H1 (cell line): Measurements from ENCODE around the gene CDC42EP5. TPM values are rescaled to one million over a fixed set of nuclear protein-coding genes. Genes with fewer than 3 reads are reported as not detected.

Experiments
- CTCF ChIA-PET: fragments of 300-600 bp; sonication (Branson Sonifier 250); formaldehyde crosslinking; loops from one replicate; lab custom pipeline; 2021; ENCODE audit not compliant: partially characterized antibody; lab: Charles Lee
- POLR2A ChIA-PET: fragments of 300-600 bp; sonication (Branson Sonifier 250); formaldehyde crosslinking; loops from one replicate; lab custom pipeline; 2021; ENCODE audit warnings: inconsistent platforms; ENCODE audit not compliant: partially characterized antibody; lab: Charles Lee
- DNase-seq, 2 experiments: peaks; one replicate each; pipeline versions ENCODE4 v3.0.0 to v3.0.0-alpha.2; 2010 to 2022; ENCODE audit warnings: low spot score in 2 of 2, low read depth in 1 of 2, mixed read lengths in 1 of 2
- FAIRE-seq: peaks from 2 replicates; lab custom pipeline; 2011; peaks lifted over from hg19 to GRCh38; lab: Jason Lieb, UNC
- H2AFZ ChIP-seq: 2 replicates; pipeline ENCODE4 v1.8.1; 2012; ENCODE audit warnings: low read length, inconsistent platforms
- H2AK5ac ChIP-seq: 2 replicates; pipeline ENCODE4 v1.6.1; 2013; ENCODE audit warnings: low read depth, low read length
- H2BK120ac ChIP-seq: replicated peaks from 2 replicates; pipeline ENCODE3; 2013; ENCODE audit warnings: low read depth, low read length, inconsistent platforms
- H2BK12ac ChIP-seq: 2 replicates; pipeline ENCODE4 v1.6.1; 2013; ENCODE audit warnings: low read depth, low read length
- H2BK15ac ChIP-seq: 2 replicates; pipeline ENCODE4 v1.6.1; 2013; ENCODE audit warnings: low read length
- H2BK20ac ChIP-seq: 2 replicates; pipeline ENCODE4 v1.6.1; 2013; ENCODE audit warnings: low read length
- H2BK5ac ChIP-seq: 2 replicates; pipeline ENCODE4 v1.6.1; 2013; ENCODE audit warnings: low read depth, low read length
- H3K14ac ChIP-seq: 2 replicates; pipeline ENCODE4 v1.6.1; 2013; ENCODE audit warnings: inconsistent platforms; ENCODE audit not compliant: insufficient read length
- H3K18ac ChIP-seq: 2 replicates; pipeline ENCODE4 v1.6.1; 2013; ENCODE audit warnings: low read length; ENCODE audit errors: extremely low read depth
- H3K23ac ChIP-seq: 2 replicates; pipeline ENCODE4 v1.6.1; 2013; ENCODE audit warnings: inconsistent platforms; ENCODE audit not compliant: insufficient read length
- H3K23me2 ChIP-seq: 2 replicates; pipeline ENCODE4 v1.6.1; 2013; ENCODE audit warnings: low read depth, low read length
- H3K27ac ChIP-seq: 2 replicates; pipeline ENCODE4 v1.6.1; 2011; ENCODE audit warnings: low read depth, low read length, inconsistent platforms
- H3K27me3 ChIP-seq, 4 experiments: replicated peaks in 1 of 4; 1 replicate in 1 of 4; 2 replicates in 3 of 4; pipeline versions ENCODE4 v1.6.1 to v1.8.1; 2011 to 2013; ENCODE audit warnings: low read length in 3 of 4, mild to moderate bottlenecking in 3 of 4, inconsistent platforms in 2 of 4, mixed read lengths in 2 of 4, moderate library complexity in 1 of 4; ENCODE audit not compliant: control insufficient read depth in 3 of 4, insufficient read depth in 3 of 4; ENCODE audit errors: extremely low read depth in 1 of 4
- H3K36me3 ChIP-seq, 4 experiments: 2 replicates each; pipeline versions ENCODE4 v1.6.1 to v1.8.1; 2011 to 2013; ENCODE audit warnings: mild to moderate bottlenecking in 4 of 4, low read length in 3 of 4, moderate library complexity in 2 of 4, control low read depth in 1 of 4, inconsistent platforms in 1 of 4; ENCODE audit not compliant: insufficient read depth in 4 of 4, control insufficient read depth in 2 of 4
- H3K4ac ChIP-seq: replicated peaks from 2 replicates; pipeline ENCODE3; 2013; ENCODE audit warnings: low read length, low read depth, mixed read lengths, inconsistent platforms; ENCODE audit not compliant: insufficient read length
- H3K4me1 ChIP-seq, 4 experiments: replicated peaks in 1 of 4; 1 replicate in 1 of 4; 2 replicates in 3 of 4; pipeline versions ENCODE4 v1.6.1 to v1.8.1; 2011 to 2013; ENCODE audit warnings: low read length in 3 of 4, inconsistent platforms in 2 of 4, mixed read lengths in 1 of 4; ENCODE audit not compliant: insufficient read depth in 4 of 4, control insufficient read depth in 3 of 4
- H3K4me2 ChIP-seq, 2 experiments: 2 replicates each; pipeline versions ENCODE4 v1.6.1 to v1.8.1; 2011 to 2013; ENCODE audit warnings: low read depth in 2 of 2, low read length in 2 of 2, control low read depth in 1 of 2, inconsistent platforms in 1 of 2, mild to moderate bottlenecking in 1 of 2; ENCODE audit not compliant: insufficient read depth in 1 of 2
- H3K4me3 ChIP-seq, 4 experiments: fragments of 200-600, 300-600 bp in 1 of 4; sonication (generic), shearing (Covaris generic), sonication (Bioruptor Twin) in 1 of 4; 2 replicates each; pipeline versions ENCODE4 v1.5.1 to v1.8.1; 2011 to 2016; ENCODE audit warnings: low read length in 4 of 4, low read depth in 3 of 4, control low read depth in 2 of 4, inconsistent platforms in 2 of 4, mild to moderate bottlenecking in 2 of 4, mixed read lengths in 1 of 4, moderate library complexity in 1 of 4; ENCODE audit not compliant: insufficient read depth in 2 of 4; ENCODE audit errors: extremely low read depth in 1 of 4
- H3K56ac ChIP-seq: replicated peaks from 2 replicates; pipeline ENCODE3; 2013; ENCODE audit warnings: low read depth, mild to moderate bottlenecking, mixed read lengths, low read length, inconsistent platforms; ENCODE audit not compliant: insufficient read length
- H3K79me1 ChIP-seq: 2 replicates; pipeline ENCODE4 v1.6.1; 2013; ENCODE audit warnings: low read depth, low read length, control low read depth
- H3K79me2 ChIP-seq, 2 experiments: 2 replicates each; pipeline versions ENCODE4 v1.6.1 to v1.8.1; 2012 to 2013; ENCODE audit warnings: low read length in 2 of 2, mild to moderate bottlenecking in 2 of 2, inconsistent platforms in 1 of 2; ENCODE audit not compliant: insufficient read depth in 2 of 2, control insufficient read depth in 1 of 2
- H3K9ac ChIP-seq, 4 experiments: replicated peaks in 1 of 4; 1 replicate in 1 of 4; 2 replicates in 3 of 4; pipeline versions ENCODE4 v1.6.1 to v1.8.1; 2011 to 2013; ENCODE audit warnings: low read depth in 3 of 4, low read length in 3 of 4, control low read depth in 2 of 4, mild to moderate bottlenecking in 2 of 4, moderate library complexity in 2 of 4, inconsistent platforms in 1 of 4; ENCODE audit errors: extremely low read depth in 1 of 4
- H3K9me3 ChIP-seq, 2 experiments: 2 replicates each; pipeline versions ENCODE4 v1.6.1 to v1.8.1; 2012 to 2013; ENCODE audit warnings: mild to moderate bottlenecking in 2 of 2, moderate library complexity in 2 of 2, control low read depth in 1 of 2, inconsistent platforms in 1 of 2, low read depth in 1 of 2, low read length in 1 of 2, mixed read lengths in 1 of 2; ENCODE audit not compliant: insufficient read depth in 2 of 2
- H4K20me1 ChIP-seq, 2 experiments: replicated peaks in 1 of 2; 2 replicates each; pipeline versions ENCODE3 to v1.8.1; 2011 to 2013; ENCODE audit warnings: inconsistent platforms in 2 of 2, low read length in 2 of 2, mild to moderate bottlenecking in 1 of 2; ENCODE audit not compliant: insufficient read depth in 2 of 2, control insufficient read depth in 1 of 2
- H4K5ac ChIP-seq: 2 replicates; pipeline ENCODE4 v1.6.1; 2013; ENCODE audit warnings: low read length, low read depth, mixed read lengths, inconsistent platforms; ENCODE audit not compliant: insufficient read length
- H4K8ac ChIP-seq: 2 replicates; pipeline ENCODE4 v1.8.0; 2013; ENCODE audit warnings: mild to moderate bottlenecking, moderate library complexity, low read length, inconsistent platforms; ENCODE audit not compliant: insufficient read depth; ENCODE audit errors: extremely low read depth
- H4K91ac ChIP-seq: replicated peaks from 2 replicates; pipeline ENCODE3; 2013; ENCODE audit warnings: low read length, mixed read lengths, inconsistent platforms; ENCODE audit not compliant: insufficient read length
- ASH2L ChIP-seq: fragments of 200-600, 300-600 bp; sonication (generic); IDR thresholded peaks from one replicate; pipeline ENCODE4 v1.7.1; 2017; ENCODE audit warnings: low read length
- JUN ChIP-seq: IDR thresholded peaks from 2 replicates; pipeline ENCODE4 v1.6.1; 2011; ENCODE audit warnings: low read depth, mild to moderate bottlenecking, improper control_type of control experiment, low read length
- PHF8 ChIP-seq: fragments of 200-600 bp; sonication (generic); conservative IDR thresholded peaks from 2 replicates; pipeline ENCODE4 v1.7.1; 2012; ENCODE audit warnings: low read depth, mild to moderate bottlenecking, inconsistent platforms, low read length, moderate library complexity
- RNF2 ChIP-seq: fragments of 200-900, 300-1000 bp; sonication (generic); IDR thresholded peaks from 2 replicates; pipeline ENCODE4 v1.7.1; 2016; ENCODE audit warnings: borderline replicate concordance, low read depth, mild to moderate bottlenecking, antibody characterized with exemption, low read length; ENCODE audit not compliant: poor library complexity, severe bottlenecking; ENCODE audit errors: missing control alignments
- TAF7 ChIP-seq: optimal IDR thresholded peaks from 2 replicates; pipeline ENCODE3; 2011; ENCODE audit warnings: low read depth, mild to moderate bottlenecking, inconsistent platforms, low read length, moderate library complexity, borderline replicate concordance
- TCF12 ChIP-seq: IDR thresholded peaks from 2 replicates; pipeline ENCODE4 v1.6.1; 2011; ENCODE audit warnings: low read depth, mild to moderate bottlenecking, low read length
- YY1 ChIP-seq: IDR thresholded peaks from 2 replicates; pipeline ENCODE4 v1.6.1; 2011; ENCODE audit warnings: low read depth, mild to moderate bottlenecking, low read length
- WGBS, 2 experiments: shearing (Covaris generic) in 1 of 2; methylation state at CpG; one replicate each; pipeline versions ENCODE4 v1.1.6 to v1.1.7; 2013 to 2015; ENCODE audit warnings: low lambda C conversion rate in 2 of 2, mixed read lengths in 2 of 2, inconsistent platforms in 1 of 2, low coverage in 1 of 2, missing lambda C conversion rate in 1 of 2; ENCODE audit not compliant: insufficient replicate concordance in 2 of 2, insufficient coverage in 1 of 2, insufficient read length in 1 of 2; ENCODE audit errors: extremely low coverage in 1 of 2, missing lambda C conversion rate in 1 of 2; 5-methylcytosine and 5-hydroxymethylcytosine counted together
- polyA plus RNA-seq, 7 experiments: library from polyadenylated mRNA; depleted of rRNA in 3 of 7; stranded (reverse) in 5 of 7; unstranded in 2 of 7; fragments of >200 nt in 5 of 7; fragments of 200-250 nt in 2 of 7; gene quantifications; 1 replicate in 5 of 7; 2 replicates in 1 of 7; 4 replicates in 1 of 7; pipeline versions ENCODE4 v1.2.1 to v1.2.3, GENCODE V29; 2011 to 2013; ENCODE audit warnings: missing spikeins in 2 of 7, mixed read lengths in 2 of 7
- total RNA-seq: library from RNA; stranded (reverse); fragmentation: NEBNext Ultra II Directional; extraction: Animal tissue kit (Norgen Biotek cat#: 25700); gene quantifications from 2 replicates; pipeline ENCODE4 v1.2.1, GENCODE V29; 2021
- TF ChIP-seq, protein P1 (sequence below): IDR thresholded peaks from 2 replicates; pipeline ENCODE4 v1.6.1; 2011; ENCODE audit warnings: low read depth, mild to moderate bottlenecking, low read length; ENCODE audit not compliant: insufficient read depth
- TF ChIP-seq, protein P2 (sequence below): IDR thresholded peaks from 2 replicates; pipeline ENCODE4 v1.6.1; 2012; ENCODE audit warnings: low read length, inconsistent platforms

The CDC42EP5 gene
- total and polyA plus RNA-seq, 2 of the 8 experiments (the other 6 are each of a cell fraction or from before 2014, with no cell fraction given): 1.8 to 2.1 TPM

DNA sequence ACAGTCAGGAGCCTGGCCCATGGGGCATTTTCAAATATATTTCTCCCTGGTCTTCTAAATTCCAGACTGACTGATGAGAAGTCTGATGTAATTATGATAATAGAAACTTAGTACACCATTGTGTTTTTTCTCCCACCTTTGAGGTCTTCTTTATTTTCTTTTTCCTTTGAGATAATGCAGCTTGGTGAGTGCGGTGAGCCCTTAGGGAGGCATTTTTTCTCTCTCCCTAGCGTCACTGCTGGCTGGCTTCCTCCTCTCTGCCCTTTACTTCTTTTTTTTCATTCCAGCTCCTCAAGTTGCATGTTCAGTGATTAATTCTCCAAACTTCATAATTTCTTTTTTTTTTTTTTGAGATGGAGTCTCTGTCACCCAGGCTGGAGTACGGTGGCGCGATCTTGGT, 12.8 kb upstream of the CDC42EP5 start:
- no peak overlapping the region for H3K18ac ChIP-seq
- no peaks in the 10 kb centered on the region for H3K23me2 ChIP-seq
- WGBS, 2 experiments: 100% methylated on average over 2 of the region's 5 CpGs; no CpG with 5 or more reads in 1 of the 2 experiments
- H3K36me3 ChIP-seq: no peaks in the 10 kb centered on the region
- H3K4me3 ChIP-seq: no peak overlapping the region
- no peak overlapping the region for H2AK5ac ChIP-seq
- no peak overlapping the region for H4K91ac ChIP-seq
- peaks cover 6 to 35% of the 10 kb centered on the region in 2 experiments; a peak in 3 of 4 replicates for H3K9me3 ChIP-seq
- no peak overlapping the region for H2AFZ ChIP-seq
- no peak overlapping the region for H2BK20ac ChIP-seq
- no peak overlapping the region for H2BK12ac ChIP-seq
- no peak overlapping the region for H4K5ac ChIP-seq
- DNase-seq: no peak
- H3K4me1 ChIP-seq: no peaks in the 10 kb centered on the region
- H2BK120ac ChIP-seq: no peak overlapping the region
- no peaks in the 10 kb centered on the region for H3K79me2 ChIP-seq
- H3K9ac ChIP-seq: no peak overlapping the region
- no peak overlapping the region for H2BK15ac ChIP-seq
- H3K4ac ChIP-seq: no peak overlapping the region
- no peak overlapping the region for H4K8ac ChIP-seq
- H3K14ac ChIP-seq: no peak overlapping the region
- no peak overlapping the region for H2BK5ac ChIP-seq
- no peak overlapping the region for H3K4me2 ChIP-seq
- FAIRE-seq: no peak
- H3K27me3 ChIP-seq: no peaks in the 10 kb centered on the region
- no peak overlapping the region for H3K56ac ChIP-seq
- H3K23ac ChIP-seq: no peak overlapping the region
- CTCF ChIA-PET: interaction anchor here (0.7 kb wide), 1 partner anchor 12 kb away, joined by 3 read pairs; no protein-coding TSS in a partner anchor
- TF ChIP-seq ASH2L: no peak
- TF ChIP-seq JUN: no peak
- TF ChIP-seq, protein P1, sequence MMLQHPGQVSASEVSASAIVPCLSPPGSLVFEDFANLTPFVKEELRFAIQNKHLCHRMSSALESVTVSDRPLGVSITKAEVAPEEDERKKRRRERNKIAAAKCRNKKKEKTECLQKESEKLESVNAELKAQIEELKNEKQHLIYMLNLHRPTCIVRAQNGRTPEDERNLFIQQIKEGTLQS: no peak
- no peak for TF ChIP-seq PHF8
- no peak for TF ChIP-seq RNF2
- no peak for TF ChIP-seq TCF12
- TF ChIP-seq, protein P2, sequence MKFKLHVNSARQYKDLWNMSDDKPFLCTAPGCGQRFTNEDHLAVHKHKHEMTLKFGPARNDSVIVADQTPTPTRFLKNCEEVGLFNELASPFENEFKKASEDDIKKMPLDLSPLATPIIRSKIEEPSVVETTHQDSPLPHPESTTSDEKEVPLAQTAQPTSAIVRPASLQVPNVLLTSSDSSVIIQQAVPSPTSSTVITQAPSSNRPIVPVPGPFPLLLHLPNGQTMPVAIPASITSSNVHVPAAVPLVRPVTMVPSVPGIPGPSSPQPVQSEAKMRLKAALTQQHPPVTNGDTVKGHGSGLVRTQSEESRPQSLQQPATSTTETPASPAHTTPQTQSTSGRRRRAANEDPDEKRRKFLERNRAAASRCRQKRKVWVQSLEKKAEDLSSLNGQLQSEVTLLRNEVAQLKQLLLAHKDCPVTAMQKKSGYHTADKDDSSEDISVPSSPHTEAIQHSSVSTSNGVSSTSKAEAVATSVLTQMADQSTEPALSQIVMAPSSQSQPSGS: no peak
- no peak for TF ChIP-seq TAF7
- TF ChIP-seq YY1: no peak
- POLR2A ChIA-PET: no interaction called here
- H4K20me1 ChIP-seq: no peaks in the 10 kb centered on the region
- H3K27ac ChIP-seq: no peak overlapping the region
- no peaks in the 10 kb centered on the region for H3K79me1 ChIP-seq
